ENCODE data around the gene FAM174C.
A peak's percentile ranks its signal among the peaks of the same experiment; 100 is the strongest.

Gene FAM174C

GRCh38 chr19:1263188-1263587 lies 12.1 kb upstream of the FAM174C start:
- no peak for DNase-seq

- DNase-seq = no peak
Measured at GRCh38 chr19:1264801-1265614, 10.3 kb upstream of the FAM174C start.

- peak; percentile 36 for DNase-seq
Measured at GRCh38 chr19:1265615-1266128, 9.7 kb upstream of the FAM174C start.

- DNase-seq = peak; percentile 57
Measured at GRCh38 chr19:1266129-1266915, 9.0 kb upstream of the FAM174C start.

- peak; percentile 37 for DNase-seq
Measured at GRCh38 chr19:1266916-1267476, 8.3 kb upstream of the FAM174C start.

- no peak for DNase-seq
Measured at GRCh38 chr19:1267477-1268225, 7.7 kb upstream of the FAM174C start.

GRCh38 chr19:1268226-1269064 lies 6.9 kb upstream of the FAM174C start:
- no peak for DNase-seq

GRCh38 chr19:1269065-1269477 lies 6.3 kb upstream of the FAM174C start, which contains the start of gene CIRBP:
CIRBP (plus strand) TSS chr19:1269332; CDS start chr19:1270934, 1,602 bp downstream.
- DNase-seq = peak; percentile 97

GRCh38 chr19:1269478-1270212 lies 5.7 kb upstream of the FAM174C start:
- DNase-seq = peak; percentile 81

GRCh38 chr19:1270213-1270853 lies 5.0 kb upstream of the FAM174C start:
- no peak for DNase-seq

GRCh38 chr19:1270854-1271527 lies 4.3 kb upstream of the FAM174C start:
- no peak for DNase-seq

- DNase-seq = no peak
Measured at GRCh38 chr19:1271528-1272422, 3.6 kb upstream of the FAM174C start.

- no peak for DNase-seq
Measured at GRCh38 chr19:1272423-1273262, 2.7 kb upstream of the FAM174C start.

- no peak for DNase-seq
Measured at GRCh38 chr19:1273263-1274041, 1.9 kb upstream of the FAM174C start.

- DNase-seq = no peak
Measured at GRCh38 chr19:1274081-1274851, 1.1 kb upstream of the FAM174C start.

- DNase-seq = no peak
Measured at GRCh38 chr19:1274852-1275259, 474 bp upstream of the FAM174C start.

Measured in NCI-H2171 treated with DMSO at 0.1 percent for 48 hours (cell line).